ENCODE results near the gene MLXIP.
A peak's percentile ranks its signal among the peaks of the same experiment; 100 is the strongest.
"Not testable (repeated sequence)": the region's sequence is repeated elsewhere in the genome, so short reads cannot be mapped to it uniquely, and the experiment has no call there.

Gene MLXIP

GRCh38 chr12:122054842-122055520 is 23.6 kb upstream of the MLXIP start:
- no peak for DNase-seq (ENCODE audit: low spot score)

DNA sequence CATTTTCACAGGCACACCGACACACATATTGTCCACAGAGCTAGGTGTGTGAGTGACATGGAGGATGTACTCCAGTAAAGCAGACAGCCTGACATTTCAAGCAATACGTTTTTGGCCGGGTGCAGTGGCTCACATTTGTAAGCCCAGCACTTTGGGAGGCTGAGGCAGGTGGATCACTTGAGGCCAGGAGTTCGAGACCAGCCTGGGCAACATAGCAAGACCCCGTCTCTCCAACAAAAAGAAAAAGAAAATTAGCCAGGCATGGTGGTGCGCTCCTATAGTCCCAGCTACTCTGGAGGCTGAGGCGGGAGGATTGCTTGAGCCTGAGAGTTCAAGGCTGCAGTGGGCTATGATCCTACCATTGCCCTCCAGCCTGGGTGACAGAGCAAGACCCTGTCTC is 22.1 kb upstream of the MLXIP start:
- DNase-seq (ENCODE audit: low spot score): not testable (repeated sequence)

DNA sequence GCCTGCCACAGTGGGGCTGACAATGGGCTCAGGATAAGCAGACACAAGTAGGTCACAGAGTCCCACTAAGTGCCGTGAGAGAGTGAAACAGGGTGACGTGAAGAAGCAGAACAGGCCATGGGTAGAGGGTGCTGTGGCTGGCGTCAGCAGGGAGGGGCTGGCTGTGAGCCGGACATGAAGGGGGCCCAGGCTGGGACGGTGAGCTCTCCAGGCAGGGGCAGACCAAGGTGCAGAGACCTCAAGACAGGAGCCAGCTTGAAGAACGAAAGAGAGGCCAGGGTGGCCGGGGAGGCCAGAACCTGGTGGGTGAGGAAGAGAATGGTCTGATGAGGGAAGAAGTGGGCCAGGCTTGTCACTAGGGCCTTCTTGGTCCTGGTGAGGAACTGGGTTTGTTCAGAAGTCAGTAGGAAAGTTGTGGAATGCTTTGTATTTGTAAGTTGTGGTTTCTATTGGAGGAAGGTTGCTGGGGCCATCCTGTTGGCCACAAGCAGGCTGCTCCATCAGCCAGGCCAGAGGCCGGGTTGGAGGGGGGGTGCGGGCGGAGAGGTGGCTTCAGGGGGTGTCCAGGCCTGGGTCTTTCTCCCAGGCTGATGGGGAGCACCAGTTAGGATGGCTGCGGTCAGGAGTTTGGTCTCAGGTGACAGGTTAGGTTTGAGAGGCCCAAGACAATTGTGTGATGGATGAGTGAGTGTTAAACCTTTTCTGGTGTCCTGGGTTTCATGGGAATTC is 21.4 kb upstream of the MLXIP start:
- no peak for DNase-seq (ENCODE audit: low spot score)

GRCh38 chr12:122057769-122058168 is 20.8 kb upstream of the MLXIP start:
- no peak for DNase-seq (ENCODE audit: low spot score)

GRCh38 chr12:122058549-122059149 is 19.9 kb upstream of the MLXIP start:
- no peak for DNase-seq (ENCODE audit: low spot score)

DNA sequence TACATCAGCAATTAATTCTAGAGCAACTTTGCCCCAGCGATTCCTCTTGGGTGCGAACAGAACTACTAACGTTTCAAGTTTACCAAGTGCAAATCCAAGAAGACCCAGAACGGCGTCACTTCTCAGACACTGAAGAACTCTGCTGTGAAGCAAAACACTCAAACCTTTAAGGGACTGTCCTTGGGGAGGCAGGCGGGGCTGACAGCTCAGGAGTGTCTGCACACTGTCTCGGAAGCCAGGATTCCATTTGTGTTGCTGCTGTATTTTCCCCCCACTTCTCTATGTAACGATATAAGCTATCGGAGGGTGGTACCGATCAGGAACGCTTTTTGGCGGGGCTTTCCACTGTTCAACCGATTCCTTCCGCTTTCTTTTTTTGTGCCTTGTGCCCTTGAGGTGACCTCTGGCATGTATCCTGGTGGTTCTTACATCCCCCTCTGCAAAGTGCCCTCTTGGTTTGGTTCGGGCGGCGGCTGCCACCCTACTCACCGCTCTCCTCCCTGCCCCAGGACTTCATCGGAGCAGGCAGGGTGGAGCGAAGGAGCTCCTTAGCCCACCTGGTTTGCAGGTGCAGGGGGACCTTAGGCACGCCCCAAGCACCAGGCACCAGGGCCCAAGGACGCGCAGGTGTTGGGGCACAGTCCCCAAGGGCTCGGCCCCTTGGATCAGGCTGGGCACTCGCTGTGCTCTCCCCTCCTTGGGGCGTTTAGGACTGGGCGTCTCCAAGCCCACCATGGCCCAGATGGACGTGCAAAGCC is 19.2 kb upstream of the MLXIP start:
- DNase-seq (ENCODE audit: low spot score): no peak

DNA sequence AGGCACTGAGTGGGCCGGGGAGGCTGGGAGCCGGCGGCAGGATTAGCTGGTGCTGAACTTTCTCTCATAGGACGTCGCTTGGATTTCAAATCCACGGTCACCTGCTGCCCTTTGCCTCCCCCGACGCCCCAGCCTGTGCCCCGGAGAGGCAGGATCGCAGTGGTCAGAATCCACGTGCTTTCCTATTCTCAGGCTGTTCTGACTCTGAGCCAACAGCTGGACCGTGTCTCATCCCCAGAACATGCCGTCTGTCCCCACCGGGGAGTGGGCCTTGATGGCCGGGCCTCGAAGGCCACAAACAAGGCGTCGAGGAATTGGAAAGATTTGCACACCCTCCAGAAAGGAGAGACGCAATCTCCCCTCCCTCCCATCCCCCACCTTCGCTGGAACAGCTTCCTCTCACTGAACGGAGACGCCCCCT is 18.5 kb upstream of the MLXIP start:
- DNase-seq (ENCODE audit: low spot score): no peak

DNA sequence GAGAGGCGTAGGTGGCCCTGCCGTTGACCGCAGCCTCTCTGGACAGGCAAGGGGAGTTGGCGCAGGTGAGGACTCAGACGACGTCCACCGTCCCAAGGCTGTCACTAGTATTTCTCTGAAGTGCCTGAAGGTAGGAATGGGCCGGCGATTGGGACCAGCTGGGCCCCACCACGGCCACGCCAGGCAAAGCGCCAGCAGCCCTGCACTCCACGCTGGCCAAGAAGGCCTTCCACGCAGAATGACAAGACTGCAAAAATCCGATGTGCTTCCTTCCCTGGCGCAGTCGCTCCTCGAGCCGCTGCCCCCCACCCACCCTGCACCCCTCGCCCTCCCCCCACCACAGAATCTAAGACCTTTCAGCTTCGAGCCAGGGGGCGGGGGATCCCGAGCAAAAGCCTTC is 17.3 kb upstream of the MLXIP start:
- DNase-seq (ENCODE audit: low spot score): no peak

DNA sequence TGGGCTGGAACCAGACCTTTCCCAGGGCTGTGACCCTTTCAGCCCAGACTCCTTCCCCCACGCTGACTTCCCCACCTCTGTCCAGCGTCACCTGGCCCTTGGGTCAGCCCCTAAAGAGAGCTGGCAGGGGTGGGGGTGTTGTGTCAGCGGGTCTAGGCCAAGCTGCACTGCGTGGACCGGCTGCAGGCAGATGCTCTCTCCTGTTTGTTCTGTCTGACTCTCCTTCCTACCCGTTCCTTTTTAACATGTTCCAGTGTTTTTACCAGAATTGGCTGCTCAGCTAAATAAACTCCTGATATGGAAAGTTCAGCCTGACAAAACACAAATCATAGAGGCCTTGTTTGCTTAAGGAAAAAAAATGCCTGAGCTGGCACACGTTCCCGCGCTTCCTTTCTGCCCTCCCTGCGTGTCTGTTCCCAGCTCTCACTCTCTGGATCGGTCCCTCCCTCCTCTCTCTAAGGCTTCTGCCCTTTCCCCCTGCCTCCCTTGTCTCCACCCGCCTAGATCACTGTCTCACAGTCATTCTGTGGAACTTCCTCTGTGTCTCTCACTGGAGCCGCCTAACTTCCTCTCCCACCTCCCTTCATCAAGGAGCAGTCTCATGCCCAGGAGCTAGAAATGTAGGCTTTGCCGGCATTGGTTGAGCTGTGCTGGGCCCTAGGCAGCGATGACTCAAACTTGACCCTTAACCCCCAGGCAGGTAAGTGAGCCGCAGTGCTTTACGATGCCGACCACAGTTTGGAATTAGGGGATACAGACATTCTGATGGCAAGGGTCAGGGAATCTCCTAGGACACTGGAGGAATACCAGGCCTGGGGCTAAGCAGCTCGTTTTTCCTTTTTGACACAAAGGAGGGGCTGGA is 15.5 kb upstream of the MLXIP start:
- peak; percentile 20 for DNase-seq (ENCODE audit: low spot score)

DNA sequence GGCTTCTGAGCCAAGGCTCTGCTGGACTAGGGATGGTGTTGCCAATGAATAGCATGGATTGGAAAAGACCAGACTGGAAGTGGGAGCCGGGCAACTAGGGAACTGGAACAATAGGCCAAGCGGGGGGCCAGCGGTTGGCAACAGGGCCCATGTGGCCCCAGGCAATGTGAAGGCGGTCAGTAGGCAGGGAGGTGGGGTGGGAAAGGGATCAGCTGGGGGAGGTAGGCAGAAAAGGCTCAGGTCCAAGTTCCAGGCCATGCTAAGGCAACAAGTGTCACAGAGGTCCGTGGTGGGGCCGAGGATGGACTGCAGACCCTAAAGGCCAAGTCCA is 14.9 kb upstream of the MLXIP start:
- no peak for DNase-seq (ENCODE audit: low spot score)

DNA sequence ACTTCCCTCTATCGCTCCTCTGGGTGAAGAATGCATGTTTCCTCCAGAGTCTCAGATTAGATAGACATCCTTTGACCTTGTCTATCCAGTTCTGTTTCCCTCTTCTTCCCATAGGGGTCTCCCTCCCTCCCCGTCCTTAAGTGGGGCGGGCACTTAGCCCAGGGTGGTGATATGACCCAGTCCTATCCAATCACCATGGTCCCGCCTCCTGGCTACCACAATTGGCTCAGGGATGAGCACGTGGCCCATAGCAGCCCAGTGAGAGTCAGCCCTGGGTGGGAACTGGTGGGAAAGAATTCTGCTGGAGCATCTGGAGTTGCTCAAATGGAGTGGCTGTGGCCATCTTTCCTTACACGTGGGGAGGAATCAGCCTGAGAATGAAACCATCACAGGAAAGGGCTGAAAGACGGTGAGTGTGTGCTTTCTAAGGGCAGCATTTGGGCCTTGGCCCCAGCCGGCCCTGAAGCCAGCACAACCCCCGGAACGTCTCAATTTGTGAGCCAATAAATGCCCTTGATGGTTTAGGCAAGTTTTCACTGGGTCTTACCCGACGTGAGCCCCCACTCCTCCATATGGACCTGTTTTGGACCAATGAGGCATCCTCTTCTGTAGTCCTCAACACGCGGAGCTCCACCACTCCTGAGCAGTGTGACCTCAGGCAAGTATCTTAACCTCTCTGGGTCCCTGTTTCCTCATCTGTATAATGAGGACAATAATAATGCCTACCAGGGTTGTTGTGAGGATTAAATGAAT is 14.4 kb upstream of the MLXIP start:
- DNase-seq (ENCODE audit: low spot score): peak; percentile 91

GRCh38 chr12:122064780-122065588 is 13.6 kb upstream of the MLXIP start:
- no peak for DNase-seq (ENCODE audit: low spot score)

DNA sequence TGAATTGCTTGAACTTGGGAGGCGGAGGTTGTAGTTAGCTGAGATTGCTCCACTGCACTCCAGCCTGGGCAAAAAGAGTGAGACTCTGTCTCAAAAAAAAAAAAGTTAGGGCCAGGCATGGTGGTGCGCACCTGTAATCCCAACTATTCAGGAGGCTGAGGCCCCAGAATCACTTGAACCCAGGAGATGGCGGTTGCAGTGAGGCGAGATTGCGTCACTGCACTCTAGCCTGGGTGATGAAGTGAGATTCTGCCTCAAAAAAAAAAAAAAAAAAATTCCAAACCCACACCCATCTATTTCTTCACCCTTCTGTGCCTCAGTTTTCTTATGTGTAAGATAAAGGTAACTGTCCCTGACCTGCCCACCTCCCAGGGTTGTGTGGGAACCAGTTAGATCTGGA is 11.0 kb upstream of the MLXIP start:
- DNase-seq (ENCODE audit: low spot score): no peak

DNA sequence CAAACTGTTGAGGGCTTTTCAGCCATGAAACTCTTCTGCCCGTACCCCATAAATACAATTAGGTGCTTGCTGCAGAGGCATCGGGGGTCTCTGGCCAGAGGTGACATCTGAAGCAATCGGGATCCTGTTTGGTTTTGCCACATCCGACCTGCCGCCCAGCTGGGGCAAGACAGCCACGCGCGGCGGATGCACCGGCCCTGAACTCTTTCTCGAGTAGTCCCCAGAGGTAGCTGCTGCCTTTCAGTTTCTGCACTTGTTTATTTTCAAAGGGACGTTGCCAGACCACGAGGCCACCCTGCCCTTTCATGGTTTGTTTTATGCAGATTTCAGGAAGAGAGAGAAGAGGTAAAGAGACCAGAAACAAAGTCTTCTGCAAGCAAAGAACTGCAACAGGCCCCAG is 10.6 kb upstream of the MLXIP start:
- DNase-seq (ENCODE audit: low spot score): no peak

DNA sequence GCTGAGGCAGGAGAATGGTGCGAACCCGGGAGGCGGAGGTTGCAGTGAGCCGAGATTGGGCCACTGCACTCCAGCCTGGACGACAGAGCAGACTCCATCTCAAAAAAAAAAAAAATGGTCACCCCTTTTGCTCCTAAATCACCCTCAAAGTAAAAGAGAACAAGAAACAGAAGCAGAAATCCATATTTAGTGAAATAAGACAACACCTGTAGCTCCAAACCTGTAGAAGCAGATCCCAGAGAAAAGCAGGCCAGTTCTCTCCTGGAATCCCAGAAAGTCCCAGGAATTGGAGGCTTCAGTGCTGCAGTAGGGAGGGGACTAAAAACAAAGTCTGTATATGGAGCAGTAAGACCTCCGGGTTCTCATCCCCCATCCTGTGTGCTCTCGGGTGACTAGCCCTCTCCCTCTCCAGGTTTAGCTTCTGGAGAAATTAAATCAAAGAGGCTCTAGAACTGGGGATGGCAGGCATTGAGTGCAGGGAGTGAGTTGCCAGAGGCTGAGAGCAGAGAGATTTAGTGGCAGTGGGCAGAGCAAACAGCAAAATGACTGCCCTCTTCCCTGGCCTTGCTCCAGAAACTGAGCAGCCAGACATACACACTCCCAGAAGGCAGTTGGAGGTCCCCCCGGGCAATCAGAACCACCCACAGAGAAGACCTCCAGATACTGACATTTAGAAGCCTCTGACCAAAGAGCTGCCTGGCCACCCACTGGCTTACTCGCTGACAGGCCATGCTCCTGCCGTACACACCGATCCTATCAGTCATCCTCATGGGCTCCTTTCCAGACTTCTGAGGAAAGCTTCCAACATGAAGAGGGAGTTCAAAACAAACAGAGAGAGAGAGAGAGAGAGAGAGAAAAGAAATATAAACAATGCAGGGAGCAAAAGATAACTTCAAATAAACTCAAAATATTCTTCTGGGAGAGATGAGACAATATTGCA is 6.3 kb upstream of the MLXIP start:
- DNase-seq (ENCODE audit: low spot score): no peak

- DNase-seq (ENCODE audit: low spot score): no peak
Measured at GRCh38 chr12:122073815-122074214, 4.7 kb upstream of the MLXIP start.

DNA sequence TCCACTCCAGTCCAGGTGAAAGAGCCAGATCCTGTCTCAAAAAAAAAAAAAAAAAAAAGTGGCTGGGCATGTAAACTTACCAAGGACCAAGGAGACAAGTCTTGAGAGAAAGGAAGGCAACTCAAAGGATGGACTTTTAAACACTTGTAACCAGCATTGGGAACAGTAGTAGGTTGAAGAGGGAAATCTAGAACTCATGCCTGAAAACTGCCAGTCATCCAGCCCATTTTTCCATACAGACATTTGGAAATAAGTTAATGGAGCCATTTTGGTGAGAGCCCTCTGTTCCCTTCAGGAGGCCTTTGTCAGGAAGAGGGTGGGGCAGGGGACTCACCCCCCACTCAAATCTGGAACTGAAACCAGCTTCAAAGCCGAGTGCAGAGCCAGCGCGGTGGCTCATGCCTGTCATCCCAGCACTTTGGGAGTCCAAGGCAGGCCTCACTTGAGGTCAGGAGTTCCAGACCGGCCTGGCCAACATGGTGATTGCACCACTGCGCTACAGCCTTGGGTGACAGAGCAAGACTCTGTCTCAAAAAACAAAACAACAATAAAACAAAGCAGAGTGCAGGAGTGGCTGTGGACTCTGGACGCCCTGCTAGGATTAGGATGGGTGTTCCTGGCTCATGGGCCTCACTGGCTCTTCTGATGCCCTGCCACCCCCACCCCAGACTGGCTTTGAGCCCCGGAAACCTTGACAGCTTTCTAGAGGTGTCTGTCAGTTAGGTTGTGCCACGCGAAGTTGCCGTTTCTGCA is 1.6 kb upstream of the MLXIP start:
- no peak for DNase-seq (ENCODE audit: low spot score)

DNA sequence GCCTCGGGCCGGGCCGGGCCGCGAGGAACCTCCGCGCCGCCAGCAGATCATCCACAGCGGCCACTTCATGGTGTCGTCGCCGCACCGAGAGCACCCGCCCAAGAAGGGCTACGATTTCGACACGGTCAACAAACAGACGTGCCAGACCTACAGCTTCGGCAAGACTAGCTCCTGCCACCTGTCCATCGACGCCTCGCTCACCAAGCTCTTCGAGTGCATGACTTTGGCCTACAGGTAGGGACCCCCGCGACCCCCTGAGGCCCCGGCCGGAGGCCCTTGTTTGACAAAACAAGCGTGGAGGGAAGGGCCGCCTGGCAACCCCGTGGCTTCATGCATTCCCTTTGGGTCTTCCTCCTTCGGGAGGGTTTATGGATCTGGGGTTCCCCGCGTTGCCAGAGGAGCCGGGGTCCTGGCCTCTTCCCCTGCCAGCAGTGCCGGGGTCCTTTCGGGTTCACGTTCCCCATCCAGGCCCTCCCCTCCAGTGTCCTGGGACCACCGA is 526 bp downstream of the MLXIP start:
- no peak for DNase-seq (ENCODE audit: low spot score)

All from globus pallidus (tissue), 1 donor.